Chondrocyte (in vitro differentiated cells): ENCODE measurements around the gene TFEB. TPM values are rescaled to one million over a fixed set of nuclear protein-coding genes. Genes with fewer than 3 reads are reported as not detected.

Experiments used
- DNase-seq: peaks from one replicate; pipeline ENCODE4 v3.0.0; 2021; ENCODE audit warnings: mixed read lengths, low spot score
- H3K27ac Mint-ChIP-seq: one replicate; pipeline ENCODE4 v1.8.0; 2021; ENCODE audit warnings: mild to moderate bottlenecking, moderate library complexity, mixed read lengths; ENCODE audit not compliant: unreplicated experiment
- H3K27me3 Mint-ChIP-seq: 2 replicates; pipeline ENCODE4 v1.8.0; 2021; ENCODE audit warnings: low read depth, mixed read lengths
- H3K36me3 Mint-ChIP-seq: 2 replicates; pipeline ENCODE4 v1.8.0; 2021; ENCODE audit warnings: low read depth, mixed read lengths
- H3K4me1 Mint-ChIP-seq: 2 replicates; pipeline ENCODE4 v1.8.0; 2021; ENCODE audit warnings: low read depth, mild to moderate bottlenecking, mixed read lengths
- H3K4me3 Mint-ChIP-seq: one replicate; pipeline ENCODE4 v1.8.0; 2021; ENCODE audit warnings: mild to moderate bottlenecking, moderate library complexity, mixed read lengths; ENCODE audit not compliant: unreplicated experiment
- H3K9me3 Mint-ChIP-seq: 2 replicates; pipeline ENCODE4 v1.8.0; 2021; ENCODE audit warnings: low read depth, mixed read lengths
- total RNA-seq: library from RNA; stranded (reverse); gene quantifications from 3 replicates; pipeline ENCODE4 v1.2.1, GENCODE V29; 2021
- TF ChIP-seq, protein P1 (sequence below): fragments of 200-600 bp; sonication (generic); IDR thresholded peaks from 2 replicates; pipeline ENCODE4 v1.5.0; 2021; ENCODE audit warnings: antibody characterized with exemption, mild to moderate bottlenecking, moderate library complexity

TFEB gene
- total RNA-seq, 1 donor from 2014 or later, result 11.6 TPM

DNA sequence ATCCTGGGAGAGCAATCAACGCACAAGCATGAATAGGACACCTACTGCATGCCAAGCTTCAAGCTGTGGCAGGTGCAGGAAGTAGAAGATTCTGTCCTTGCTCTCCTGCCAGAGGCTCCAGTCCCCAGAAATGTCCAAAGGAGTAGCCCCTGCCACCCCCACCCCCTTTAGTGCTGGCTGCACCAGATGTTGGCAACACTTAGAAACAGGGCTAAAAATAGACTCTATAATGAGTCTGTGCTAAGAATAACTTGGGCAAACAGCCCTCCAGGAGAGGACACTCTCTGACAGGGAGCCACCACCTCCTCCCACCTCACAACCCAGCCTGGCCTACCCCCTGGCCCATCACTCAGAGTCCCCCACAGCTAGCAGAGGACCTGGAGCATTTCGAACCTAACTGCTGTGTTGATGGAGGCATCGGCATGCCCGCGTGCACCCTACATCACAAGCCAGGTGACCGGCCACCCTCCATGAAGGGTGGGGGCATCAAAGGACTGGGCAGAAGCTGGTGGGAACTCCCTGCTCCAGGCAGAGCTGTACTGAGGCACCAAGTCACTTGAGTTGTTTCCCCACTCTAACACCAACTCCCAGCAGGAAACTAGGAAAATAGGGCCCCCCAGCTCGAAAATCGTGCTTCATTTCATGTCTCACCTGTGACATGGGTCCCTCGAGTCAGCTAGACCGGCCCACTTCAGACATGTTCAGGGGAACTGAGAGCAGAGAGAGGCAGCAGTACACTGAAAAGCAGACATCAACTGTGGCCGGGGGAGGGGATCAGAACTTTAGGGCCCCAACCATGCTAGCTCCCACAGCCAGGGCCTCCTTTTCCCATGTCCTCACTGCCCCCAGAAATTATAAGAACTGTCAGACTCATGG, 18.7 kb downstream of the TFEB start:
- H3K27me3 Mint-ChIP-seq, result no peaks in the 10 kb centered on the region
- H3K27ac Mint-ChIP-seq, result no peak overlapping the region

DNA sequence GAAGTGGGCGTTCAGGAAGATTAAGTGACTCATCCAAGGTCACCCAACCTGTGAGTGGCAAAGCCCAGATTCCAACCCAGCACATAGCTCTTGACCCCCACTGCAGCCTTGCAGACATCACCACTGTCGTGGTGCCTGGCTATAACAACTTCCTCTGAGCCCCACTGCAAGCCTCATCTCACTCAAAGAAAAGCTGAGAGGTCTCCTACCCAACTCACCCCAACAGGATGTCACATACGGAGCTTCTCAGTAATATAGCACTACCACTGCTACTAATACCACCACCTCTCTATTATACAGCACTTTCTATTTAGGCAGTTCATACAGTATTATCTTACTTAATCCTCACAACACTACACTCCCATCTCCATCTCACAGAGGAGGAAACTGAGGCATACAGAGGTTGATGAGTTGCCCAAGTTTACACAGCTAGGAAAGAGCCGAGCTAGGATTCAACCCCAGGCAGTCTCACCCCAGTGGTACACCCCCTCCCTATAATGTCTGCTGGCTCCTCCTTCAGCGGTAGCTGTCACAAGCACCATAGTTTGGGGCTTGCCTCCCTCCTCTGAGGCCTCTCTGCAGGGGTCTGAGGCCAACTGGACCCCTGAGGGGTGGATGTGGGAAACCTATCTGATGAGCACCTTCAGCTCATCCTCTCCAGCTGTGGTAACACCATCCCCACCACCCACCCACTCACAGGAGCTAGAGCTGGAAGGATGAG, 19.5 kb downstream of the TFEB start:
- no peak overlapping the region for H3K27ac Mint-ChIP-seq

More for the DNA sequence above, 18.7 kb downstream of the TFEB start:
- H3K4me3 Mint-ChIP-seq, result no peak overlapping the region
- no peak for DNase-seq
- H3K9me3 Mint-ChIP-seq, result no peaks in the 10 kb centered on the region
- TF ChIP-seq, protein P1, sequence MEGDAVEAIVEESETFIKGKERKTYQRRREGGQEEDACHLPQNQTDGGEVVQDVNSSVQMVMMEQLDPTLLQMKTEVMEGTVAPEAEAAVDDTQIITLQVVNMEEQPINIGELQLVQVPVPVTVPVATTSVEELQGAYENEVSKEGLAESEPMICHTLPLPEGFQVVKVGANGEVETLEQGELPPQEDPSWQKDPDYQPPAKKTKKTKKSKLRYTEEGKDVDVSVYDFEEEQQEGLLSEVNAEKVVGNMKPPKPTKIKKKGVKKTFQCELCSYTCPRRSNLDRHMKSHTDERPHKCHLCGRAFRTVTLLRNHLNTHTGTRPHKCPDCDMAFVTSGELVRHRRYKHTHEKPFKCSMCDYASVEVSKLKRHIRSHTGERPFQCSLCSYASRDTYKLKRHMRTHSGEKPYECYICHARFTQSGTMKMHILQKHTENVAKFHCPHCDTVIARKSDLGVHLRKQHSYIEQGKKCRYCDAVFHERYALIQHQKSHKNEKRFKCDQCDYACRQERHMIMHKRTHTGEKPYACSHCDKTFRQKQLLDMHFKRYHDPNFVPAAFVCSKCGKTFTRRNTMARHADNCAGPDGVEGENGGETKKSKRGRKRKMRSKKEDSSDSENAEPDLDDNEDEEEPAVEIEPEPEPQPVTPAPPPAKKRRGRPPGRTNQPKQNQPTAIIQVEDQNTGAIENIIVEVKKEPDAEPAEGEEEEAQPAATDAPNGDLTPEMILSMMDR, result no peak
- peaks cover 1% of the 10 kb centered on the region for H3K36me3 Mint-ChIP-seq
- peaks cover 50% of the 10 kb centered on the region for H3K4me1 Mint-ChIP-seq

GRCh38 chr6:41714556-41715273, 20.7 kb downstream of the TFEB start:
- no peaks in the 10 kb centered on the region for H3K9me3 Mint-ChIP-seq
- no peak overlapping the region for H3K4me3 Mint-ChIP-seq
- no peaks in the 10 kb centered on the region for H3K27me3 Mint-ChIP-seq
- DNase-seq, result no peak
- H3K36me3 Mint-ChIP-seq, result peaks cover 1% of the 10 kb centered on the region
- TF ChIP-seq, protein P1, result no peak
- peaks cover 50% of the 10 kb centered on the region for H3K4me1 Mint-ChIP-seq
- no peak overlapping the region for H3K27ac Mint-ChIP-seq

More for the DNA sequence above, 19.5 kb downstream of the TFEB start:
- no peak for DNase-seq
- H3K27me3 Mint-ChIP-seq, result no peaks in the 10 kb centered on the region
- H3K4me3 Mint-ChIP-seq, result no peak overlapping the region
- H3K9me3 Mint-ChIP-seq, result no peaks in the 10 kb centered on the region
- H3K36me3 Mint-ChIP-seq, result peaks cover 1% of the 10 kb centered on the region
- peaks cover 50% of the 10 kb centered on the region for H3K4me1 Mint-ChIP-seq
- TF ChIP-seq, protein P1, result no peak

DNA sequence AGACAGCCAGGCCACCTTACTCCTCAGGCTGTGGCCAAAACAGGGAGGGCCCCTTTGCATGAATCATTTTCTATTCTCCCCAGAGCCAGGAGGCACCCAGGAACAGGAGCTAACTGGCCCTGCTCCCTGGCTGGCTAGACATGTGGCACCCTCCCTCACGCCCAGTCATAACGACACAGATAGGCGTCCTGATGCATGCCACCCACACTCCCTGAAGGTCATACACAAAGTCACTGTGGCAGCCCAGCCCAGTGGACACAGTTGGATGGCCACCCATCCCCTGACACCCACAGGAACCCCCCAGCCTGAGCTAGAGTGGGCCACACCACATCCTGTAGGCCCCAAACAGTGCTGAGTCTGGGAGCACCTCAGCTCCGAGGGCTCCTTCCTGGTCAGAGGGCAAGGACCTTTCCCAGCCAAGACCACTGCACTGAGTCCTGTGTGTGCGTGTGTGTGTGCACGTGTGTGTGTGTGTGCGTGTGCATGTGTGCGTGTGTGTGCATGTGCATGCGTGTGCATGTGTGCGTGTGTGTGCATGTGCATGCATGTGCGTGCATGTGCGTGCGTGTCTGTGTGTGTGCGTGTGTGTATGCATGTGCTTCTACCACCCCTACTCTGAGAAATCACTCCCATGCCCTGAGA, 21.6 kb downstream of the TFEB start:
- no peak for DNase-seq
- no peaks in the 10 kb centered on the region for H3K27me3 Mint-ChIP-seq

More for the DNA sequence above, 21.6 kb downstream of the TFEB start:
- Mint-ChIP-seq H3K4me1 (peaks cover 48% of the 10 kb centered on the region), H3K9me3 (no peaks in the 10 kb centered on the region), H3K36me3 (peaks cover 1% of the 10 kb centered on the region), H3K27ac (peak overlapping the region; percentile 80), H3K4me3 (no peak overlapping the region)
- TF ChIP-seq, protein P1, result no peak
